Measurements from ENCODE around the gene RPSA.
"Not testable (repeated sequence)": the region's sequence is repeated elsewhere in the genome, so short reads cannot be mapped to it uniquely, and the experiment has no call there.

RPSA gene
- total RNA-seq, result 823 to 1,259 reads per million in 2 donors

DNA sequence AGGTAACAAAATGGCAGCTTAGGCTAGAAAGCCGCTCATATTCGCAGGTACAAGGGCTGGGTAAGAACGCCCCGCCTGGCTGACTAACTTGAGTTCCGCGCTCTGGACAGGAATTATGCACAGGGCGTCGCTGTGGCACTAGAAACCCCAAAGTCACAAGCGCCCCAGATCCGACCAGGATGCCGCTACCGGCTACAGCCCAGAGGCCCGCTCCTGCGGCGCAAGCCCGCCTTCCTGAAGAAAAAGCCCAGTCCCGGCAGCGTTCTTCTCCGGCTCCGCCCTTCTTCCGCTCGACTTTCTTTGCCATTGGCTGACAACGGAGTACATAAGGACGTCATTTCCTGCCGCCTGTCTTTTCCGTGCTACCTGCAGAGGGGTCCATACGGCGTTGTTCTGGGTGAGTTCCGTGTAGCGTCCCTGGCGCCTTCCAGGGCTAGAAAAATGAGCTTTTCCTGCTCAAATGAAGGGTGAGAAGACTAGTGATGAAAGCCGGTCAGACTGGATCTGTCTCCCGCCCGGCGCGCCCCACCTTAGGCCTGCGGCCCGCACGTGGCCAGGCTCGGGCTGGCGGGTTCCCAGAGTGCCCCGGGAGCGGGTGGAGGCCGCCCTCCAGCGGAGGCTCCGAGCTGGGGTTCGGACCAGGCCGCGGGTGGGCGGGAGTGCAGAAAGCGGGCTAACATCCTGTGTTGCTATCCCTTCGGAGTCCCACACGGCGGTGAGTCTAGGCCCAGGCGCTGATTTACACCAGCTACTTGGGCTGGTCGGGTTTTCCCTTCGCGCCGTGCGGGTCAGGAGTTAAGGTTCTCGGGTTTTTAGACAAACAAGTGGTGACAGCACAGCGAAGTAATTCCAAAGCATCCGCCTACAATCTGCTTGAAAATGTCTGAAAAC is at the start of gene RPSA:
Gene RPSA (plus strand): TSS at position 353 of the 891 bp plus-strand sequence. CDS start 934 bp downstream, outside the sequence.
- peak; percentile 88 for DNase-seq

DNA sequence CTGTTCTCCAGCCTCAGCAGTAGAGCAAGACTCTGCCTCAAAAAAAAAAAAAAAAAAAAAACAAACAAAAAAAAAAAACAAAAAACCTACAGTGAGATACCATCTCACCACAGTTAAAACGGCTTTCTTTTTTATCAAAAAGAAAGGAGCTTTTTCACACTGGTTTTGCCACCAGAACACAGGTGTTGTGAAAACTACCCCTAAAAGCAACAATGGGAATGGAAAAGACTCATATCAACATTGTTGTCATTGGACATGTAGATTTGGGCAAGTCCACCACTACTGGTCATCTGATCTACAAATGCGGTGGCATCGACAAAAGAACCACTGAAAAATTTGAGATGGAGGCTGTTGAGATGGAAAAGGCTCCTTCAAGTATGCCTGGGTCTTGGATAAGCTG is 48.2 kb upstream of the RPSA start:
- DNase-seq, result no peak

DNA sequence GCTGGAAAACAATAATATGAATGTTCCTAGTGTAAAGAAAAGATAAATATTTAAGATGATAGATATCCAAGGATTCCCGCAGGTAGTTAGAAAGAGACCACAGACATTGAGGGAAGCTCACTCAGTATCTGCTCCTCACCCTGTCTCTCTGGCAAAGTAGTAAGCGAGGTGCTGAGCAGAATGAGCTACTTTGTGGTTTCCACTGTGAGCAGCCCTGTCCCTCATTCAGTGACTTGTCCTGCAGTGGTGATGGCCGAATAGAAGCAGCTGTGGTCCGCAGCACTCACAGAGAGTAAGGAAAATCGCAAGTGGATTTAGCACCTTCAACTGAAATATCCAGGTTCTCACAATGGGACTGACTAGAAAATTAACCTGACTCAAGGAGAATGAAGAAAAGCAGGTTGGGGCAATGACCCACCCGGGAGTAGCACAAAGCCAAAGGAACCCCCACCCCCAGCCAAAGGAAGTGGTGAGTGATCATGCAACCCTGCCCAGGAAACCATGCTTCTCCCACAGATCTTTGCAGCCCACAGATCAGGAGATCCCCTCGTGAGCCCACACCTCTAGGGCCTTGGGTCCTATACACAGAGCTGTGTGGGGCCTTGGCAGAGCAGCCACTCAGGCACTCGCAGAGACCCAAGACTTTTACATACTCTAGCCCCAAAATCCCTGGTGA is 45.1 kb upstream of the RPSA start:
- DNase-seq, result peak; percentile 22

DNA sequence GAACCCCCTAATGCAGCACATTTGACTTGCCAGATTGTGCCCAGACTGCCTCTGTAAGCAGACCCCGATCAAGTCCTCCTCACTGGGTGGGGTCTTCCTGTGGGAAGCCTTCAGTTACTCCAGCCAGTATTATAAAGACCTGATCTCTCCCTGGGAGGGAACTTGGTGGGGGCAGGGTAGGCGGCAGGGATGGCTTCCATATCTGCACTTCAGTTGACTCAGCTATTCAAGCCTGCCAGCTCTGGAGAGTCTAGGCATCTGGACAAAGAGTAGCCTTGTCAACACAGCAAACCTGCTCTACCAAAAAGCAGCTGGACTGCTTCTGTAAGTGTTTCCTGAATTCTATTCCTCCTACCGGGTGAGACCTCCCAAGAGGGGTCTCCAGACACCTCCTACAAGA is 44.3 kb upstream of the RPSA start:
- DNase-seq, result no peak

DNA sequence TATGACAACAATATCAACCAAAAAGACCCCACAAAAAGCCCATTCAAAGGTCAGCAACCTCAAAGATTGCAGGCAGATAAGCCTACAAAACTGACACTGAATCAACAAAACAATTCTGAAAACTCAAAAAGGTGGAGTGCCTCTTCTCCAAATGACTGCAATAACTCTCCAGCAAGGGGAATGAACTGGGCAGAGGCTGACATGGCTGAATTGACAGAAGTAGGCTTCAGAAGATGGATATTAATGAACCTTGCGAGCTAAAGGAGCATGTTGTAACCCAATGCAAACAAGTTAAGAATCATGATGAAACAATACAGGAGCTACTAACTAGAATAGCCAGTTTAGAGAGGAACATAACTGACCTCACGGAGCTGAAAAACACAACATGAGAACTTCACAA is 43.7 kb upstream of the RPSA start:
- DNase-seq, result no peak

DNA sequence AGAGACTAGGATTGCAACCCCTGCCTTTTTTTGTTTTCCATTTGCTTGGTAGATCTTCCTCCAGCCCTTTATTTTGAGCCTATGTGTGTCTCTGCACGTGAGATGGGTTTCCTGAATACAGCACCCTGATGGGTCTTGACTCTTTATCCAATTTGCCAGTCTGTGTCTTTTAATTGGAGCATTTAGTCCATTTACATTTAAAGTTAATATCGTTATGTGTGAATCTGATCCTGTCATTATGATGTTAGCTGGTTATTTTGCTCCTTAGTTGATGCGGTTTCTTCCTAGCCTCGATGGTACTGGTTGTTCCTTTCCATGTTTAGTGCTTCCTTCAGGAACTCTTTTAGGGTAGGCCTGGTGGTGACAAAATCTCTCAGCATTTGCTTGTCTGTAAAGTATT is 36.1 kb upstream of the RPSA start:
- not testable (repeated sequence) for DNase-seq

DNA sequence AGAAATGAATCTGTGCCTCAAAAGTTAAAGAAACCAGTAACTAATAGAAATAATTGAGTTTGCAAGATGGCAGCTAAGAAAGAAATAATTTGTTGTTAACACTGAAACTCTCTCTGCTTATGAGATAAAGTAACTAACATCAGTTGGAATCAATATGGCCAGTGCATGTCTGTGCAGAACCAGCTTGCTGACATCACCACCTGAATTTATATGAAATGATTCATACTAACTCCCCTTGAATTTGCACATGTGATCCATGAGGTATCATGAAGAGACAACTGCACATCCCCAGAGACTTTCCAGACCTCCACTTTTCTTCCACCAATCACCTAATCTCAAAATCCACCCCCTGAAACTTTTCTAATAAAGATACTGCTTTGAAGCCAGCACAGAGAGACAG is 33.7 kb upstream of the RPSA start:
- DNase-seq, result no peak

DNA sequence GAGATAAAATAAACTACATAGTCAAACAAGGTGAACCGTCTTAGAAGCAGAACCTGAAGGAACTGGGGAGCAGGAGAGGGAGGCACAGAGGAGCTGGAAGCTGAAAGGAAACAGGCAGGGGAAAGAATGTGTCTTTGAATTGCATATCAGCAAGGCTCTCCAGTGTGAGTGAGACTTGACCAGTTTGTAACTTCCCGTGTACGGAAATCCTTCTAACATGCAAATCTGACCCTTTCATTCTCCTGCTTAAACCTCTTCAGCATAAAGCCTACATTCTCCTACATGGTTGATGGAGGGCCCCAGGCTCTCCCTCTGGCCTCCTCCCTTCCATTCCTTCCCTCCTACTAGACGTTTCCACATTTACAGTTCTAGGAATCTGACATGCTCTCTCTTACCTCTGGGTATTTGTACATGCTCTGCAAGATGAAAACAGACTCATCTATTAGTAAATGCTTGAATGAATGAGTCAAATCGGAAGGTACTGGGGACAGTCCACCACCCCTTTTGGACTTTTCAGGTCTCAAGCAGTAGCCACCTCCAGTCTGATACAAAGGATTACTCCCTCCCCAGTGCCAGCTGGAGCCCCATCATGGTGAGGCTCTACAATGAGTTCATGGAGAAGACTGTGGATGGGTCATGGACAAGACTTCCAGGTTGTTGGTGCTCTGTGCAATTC is 29.4 kb upstream of the RPSA start:
- no peak for DNase-seq

DNA sequence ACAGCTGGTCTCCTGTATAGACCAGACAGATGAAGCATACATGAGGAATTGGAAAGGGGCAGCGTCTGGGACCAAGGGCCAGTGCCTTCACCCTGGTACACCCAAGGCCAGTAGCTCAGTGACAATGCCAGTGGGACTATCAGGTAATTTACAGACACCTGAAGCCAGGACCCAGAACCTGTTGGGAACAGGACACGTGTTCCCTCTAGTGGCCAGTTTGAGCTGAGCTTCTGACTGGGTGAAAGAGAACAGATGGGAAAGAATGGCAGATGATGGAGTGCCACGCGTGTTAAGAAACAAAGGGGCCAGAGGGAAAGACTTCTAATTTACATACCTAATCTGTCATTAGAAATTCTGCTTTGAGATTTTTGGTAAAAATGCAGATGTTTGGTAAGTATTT is 28.4 kb upstream of the RPSA start:
- peak; percentile 31 for DNase-seq

DNA sequence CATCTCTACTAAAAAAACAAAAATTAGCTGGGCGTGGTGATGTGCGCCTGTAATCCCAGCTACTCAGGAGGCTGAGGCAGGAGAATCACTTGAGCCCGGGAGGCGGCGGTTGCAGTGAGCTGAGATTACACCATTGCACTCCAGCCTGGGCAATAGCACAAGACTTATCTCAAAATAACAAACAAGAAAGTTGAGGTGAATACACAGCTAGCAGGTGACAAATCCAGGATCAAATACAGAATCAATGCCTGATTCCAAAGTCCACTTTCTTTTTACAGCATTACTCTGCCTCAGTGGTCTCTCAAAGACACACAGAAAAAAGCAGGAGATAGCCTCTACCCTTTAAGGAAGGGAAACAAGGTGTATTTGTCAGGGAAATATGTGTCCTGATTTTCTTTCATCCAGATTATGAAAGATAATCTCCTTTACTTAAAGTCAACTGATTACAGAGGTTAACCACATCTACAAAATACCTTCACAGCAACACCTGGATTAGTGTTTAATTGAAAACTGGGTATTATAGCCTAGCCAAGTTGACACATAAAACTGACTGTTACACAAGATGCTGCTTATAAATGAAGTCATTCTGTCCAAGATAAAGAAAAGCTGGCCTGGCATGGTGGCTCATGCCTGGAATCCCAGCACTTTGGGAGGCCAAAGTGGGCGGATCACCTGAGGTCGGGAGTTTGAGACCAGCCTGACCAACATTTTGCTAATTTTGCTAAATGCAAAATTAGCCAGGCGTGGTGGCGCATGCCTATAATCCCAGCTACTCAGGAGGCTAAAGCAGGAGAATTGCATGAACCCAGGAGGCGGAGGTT is 27.4 kb upstream of the RPSA start:
- DNase-seq, result no peak

DNA sequence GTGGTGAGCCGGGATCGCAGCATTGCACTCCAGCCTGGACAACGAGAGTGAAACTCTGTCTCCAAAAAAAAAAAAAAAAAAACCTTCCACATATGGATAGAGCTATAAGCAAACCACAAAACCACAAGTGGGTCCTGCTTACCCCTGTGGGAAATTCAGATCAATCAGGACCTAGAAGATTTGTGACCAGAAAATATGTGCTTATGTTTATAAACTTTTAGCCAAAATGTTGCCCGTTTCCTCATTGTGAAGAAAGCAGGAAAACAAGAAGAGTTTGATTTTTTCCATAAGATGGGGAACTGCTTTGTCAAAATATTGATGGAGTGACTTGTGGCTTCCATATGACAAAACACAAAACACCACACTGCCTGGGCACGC is 26.8 kb upstream of the RPSA start:
- DNase-seq, result no peak

DNA sequence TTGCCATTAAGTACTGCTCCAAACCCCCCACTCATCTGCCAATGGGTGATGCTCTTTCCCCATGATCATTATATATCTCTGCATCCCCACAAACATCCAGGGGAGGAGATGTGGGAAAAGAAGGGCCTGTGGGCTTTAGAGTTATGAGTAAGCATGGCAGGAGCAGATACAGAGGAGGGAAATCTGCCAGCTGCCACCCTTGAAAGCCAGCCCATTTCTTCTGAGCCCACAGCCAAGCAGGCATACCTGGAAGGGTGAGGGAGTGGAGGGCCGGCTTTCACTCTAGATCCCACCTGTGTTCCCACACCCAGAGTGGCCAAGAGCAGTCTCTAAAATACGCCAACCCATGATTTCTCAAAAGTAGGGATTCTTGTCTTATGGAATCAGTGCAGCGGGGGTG is 25.1 kb upstream of the RPSA start:
- no peak for DNase-seq

DNA sequence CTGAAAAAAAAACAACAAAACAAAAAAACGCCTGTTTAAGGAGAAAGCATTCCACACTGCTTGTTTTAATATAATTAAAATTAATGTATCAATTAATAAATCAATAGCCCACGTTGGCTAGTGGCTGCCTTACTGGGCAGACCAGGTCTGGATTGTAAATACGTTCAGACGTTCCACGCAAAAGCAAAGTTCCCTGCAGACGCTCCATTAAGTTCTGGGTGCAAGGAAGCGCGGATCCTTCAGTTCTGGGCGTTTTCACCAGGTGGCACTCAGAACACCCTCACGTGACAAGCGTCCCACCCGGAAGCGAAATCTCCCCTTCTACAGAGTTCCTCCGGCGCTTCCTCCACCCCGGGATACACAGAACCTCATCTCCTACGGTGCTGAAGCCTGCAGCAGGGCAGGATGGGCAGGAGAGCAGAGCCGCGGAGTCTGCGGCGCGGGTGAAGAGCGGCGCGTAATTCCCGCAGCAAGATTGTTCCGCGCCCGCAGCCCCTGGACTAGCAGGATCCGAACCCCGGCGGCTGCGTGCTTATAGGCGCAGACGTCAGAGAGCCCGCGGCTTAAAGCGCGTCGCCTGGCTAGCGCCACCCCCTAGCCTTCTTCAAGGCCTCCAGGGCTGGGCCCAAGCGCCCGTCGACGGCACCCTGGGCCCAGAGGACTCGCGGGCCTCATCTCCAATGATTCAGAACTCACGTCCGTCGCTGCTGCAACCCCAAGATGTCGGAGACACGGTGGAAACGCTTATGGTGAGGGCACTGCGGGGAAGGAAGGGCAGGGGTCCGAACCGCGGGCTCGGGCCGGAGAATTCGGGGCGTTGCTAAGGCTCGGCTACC is 23.3 kb upstream of the RPSA start, which contains the start of gene SLC25A38:
Gene SLC25A38 (plus strand): TSS at position 326 of the 836 bp plus-strand sequence. CDS start 355 bp downstream, at position 681.
- DNase-seq, result peak; percentile 66

DNA sequence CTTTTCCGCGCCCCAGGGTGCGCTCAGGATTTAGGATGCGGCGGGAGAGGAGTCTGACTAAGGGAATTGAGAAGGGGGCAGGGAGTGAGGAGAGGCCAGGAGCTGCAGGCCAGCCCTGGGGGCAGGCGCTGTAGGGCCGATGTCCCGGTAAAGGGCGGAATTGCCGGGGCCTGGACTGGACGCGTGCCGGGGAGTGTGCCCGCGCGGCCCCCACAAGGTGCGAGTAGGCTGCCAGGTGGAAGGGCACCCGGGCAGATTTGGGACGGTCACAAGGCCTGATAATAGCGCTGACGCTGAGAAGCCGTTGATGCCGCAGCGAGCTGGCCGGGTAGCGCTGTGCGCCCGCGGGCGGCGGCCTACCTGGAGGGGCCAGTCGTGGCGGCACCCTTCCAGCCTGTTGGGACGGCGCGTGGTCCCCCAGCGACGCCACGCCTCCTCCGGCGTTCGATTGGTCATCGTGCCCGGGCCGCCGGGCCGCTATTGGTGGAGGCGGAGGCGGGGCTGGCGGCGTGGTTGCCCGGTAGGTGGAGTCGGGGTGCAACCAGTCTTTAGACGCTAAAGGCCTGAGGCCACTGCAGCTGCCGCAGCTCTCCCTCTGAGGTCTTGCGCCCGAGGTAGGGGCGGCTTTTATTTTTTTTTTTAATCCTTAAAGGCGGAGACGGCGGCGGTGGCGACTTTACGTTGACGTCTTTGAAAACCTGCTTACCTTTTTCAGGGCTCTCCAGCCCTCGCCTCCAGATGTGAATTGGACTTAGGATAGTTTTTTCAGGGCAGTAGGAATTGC is 22.4 kb upstream of the RPSA start:
- DNase-seq, result peak; percentile 91

DNA sequence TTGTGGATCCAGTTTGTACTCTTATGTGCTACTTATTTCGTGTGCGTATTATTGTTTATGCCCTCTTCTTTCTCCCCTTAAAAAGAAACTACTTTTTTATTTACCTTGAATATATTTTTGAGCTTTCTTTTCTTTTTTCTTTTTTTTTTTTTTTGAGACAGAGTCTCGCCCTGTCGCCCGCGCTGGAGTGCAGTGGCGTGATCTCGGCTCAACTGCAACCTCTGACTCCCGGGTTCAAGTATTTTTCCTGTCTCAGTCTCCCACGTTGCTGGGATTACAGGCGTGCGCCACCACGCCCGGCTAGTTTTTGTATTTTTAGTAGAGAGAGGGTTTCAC is 21.9 kb upstream of the RPSA start:
- no peak for DNase-seq

DNA sequence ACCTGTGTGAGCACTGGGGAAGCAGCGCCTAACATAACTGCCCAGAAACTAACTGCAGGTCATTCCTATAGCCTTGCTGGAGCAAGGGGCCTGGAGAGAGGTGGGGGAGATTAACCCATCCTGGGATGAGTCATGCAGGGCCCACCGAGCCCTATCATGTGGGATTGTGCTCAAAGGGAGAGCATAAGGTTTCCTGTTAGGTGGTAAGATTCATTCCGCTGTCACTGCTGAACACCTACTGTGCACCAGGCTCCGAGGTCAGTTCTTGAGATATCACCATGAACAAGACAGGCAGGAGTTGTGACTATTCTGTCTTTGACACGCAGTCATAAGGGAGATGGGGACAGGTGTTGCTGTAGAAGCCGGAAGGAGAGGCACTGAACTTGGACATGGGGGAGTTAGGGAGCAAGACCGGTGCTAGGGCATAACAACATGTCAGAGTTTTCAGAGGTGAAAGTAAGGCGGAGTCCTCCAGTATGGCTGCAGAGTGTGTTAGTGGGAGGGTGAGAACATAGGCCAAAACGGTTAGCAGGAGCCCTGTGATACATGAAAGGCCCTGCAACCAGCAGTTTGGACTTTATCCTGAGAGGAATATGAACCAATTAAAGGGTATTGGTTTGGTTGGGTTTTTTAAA is 20.9 kb upstream of the RPSA start:
- no peak for DNase-seq

DNA sequence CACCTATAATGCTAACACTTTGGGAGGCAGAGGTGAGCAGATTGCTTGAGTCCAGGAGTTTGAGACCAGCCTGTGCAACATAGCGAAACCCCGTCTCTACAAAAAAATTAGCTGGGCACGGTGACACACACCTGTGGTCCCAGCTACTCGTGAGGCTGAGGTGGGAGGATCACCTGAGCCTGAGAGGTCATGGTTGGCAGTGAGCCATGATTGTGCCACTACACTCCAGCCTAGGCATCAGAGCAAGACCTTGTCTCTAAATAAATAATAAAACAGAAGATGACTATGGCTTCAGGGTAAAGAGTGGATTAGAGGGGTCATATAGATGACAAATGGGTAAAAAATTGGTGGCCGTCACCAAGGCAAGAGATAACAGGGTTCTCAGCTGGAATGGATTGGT is 20.2 kb upstream of the RPSA start:
- DNase-seq, result no peak

DNA sequence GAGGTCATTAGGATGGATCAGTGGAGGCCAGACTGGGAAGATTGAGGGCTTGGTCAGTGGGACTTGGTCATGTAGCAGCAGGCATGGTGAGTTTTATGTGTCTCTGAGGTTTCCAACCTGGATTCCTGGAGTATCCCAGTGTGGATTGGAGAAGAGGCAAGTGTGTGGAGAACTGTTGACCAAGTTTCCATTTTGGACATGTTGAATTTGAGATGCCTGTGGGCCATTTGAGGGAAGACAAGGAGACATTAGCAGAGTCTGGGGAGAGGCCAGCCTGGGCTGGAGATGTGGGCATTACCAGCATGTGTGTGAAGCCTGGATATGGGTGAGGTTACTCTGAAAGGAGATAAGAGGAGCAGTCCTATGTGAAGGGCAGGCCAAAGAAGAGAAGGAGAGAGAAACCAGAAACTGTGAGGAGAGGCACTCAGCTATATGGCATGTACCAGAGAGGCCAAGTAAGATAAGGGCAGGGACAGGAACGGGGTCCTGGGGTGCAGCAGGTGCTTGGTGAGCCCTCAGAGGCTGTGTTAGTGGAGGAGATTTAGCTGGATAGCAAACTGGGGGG is 19.0 kb upstream of the RPSA start:
- DNase-seq, result no peak

DNA sequence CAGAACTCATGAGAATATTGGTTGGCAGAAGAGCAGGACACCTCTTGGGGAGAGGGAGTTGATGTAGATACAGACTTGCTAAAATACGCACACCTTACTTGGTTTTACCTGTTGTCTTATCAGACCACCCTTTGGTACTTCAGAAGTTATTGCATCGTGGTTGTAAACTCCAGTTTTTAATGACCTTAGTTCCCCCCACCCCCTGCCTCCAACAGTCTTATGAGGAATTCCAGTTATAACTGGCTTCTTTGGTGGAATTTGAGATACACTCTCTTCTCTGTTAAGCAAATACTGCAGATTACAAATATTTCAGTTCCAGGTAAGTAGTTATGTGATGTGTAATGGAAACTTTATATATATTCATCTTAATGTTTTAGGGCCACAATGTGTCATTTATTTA is 18.4 kb upstream of the RPSA start:
- no peak for DNase-seq

DNA sequence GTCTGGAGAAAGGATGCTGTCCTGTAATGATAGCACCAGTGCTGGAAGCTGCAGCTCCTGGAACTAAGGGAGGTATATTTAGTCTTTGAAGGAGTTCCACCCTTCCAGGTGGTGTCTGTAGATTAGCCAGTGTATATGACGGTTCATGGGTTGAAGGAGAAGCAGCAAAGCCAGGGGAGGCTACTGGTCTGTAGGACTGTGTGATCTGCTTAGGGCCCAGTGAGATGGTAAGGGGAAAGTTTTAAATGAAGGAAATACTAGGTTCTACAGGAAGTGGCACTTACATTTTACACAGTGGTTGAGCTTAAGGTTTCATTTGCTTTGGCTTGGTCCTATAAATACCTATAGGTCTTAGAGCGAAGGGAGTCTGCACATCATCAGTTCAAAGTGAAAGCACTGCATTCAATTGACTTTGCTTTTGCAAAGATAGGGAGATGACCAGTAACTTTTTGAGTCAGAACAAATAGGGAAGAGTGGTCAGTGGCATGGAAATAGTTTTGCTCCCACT is 17.7 kb upstream of the RPSA start:
- no peak for DNase-seq
